HG03575 (cell line): Measurements from ENCODE around the gene GGT1.
"Not testable (repeated sequence)": the region's sequence is repeated elsewhere in the genome, so short reads cannot be mapped to it uniquely, and the experiment has no call there.

ENCODE experiments used
- ATAC-seq: cut with Tn5 transposase; IDR thresholded peaks from one replicate; pipeline ENCODE4 v1.9.1; 2021; ENCODE audit not compliant: unreplicated experiment, insufficient number of reproducible peaks, low FRiP score; ENCODE audit errors: extremely low read depth

Gene GGT1

GRCh38 chr22:24630812-24631427, 27.9 kb downstream of the GGT1 start:
- ATAC-seq: not testable (repeated sequence)

GRCh38 chr22:24631430-24632122, 28.6 kb downstream of the GGT1 start:
- not testable (repeated sequence) for ATAC-seq

GRCh38 chr22:24632642-24633041, 29.6 kb downstream of the GGT1 start:
- ATAC-seq: not testable (repeated sequence)

- ATAC-seq: not testable (repeated sequence)
Observed at GRCh38 chr22:24633231-24634023, 30.4 kb downstream of the GGT1 start.

GRCh38 chr22:24634776-24635389, 31.9 kb downstream of the GGT1 start:
- ATAC-seq: not testable (repeated sequence)

GRCh38 chr22:24636513-24636912, 33.5 kb downstream of the GGT1 start:
- not testable (repeated sequence) for ATAC-seq

GRCh38 chr22:24642307-24642706, 39.3 kb downstream of the GGT1 start:
- not testable (repeated sequence) for ATAC-seq

- not testable (repeated sequence) for ATAC-seq
Observed at GRCh38 chr22:24644409-24644808, 41.4 kb downstream of the GGT1 start.

- ATAC-seq: not testable (repeated sequence)
Observed at GRCh38 chr22:24645408-24646399, 42.7 kb downstream of the GGT1 start.

GRCh38 chr22:24646756-24647155, 43.8 kb downstream of the GGT1 start:
- ATAC-seq: not testable (repeated sequence)

GRCh38 chr22:24649371-24649770, 46.4 kb downstream of the GGT1 start:
- not testable (repeated sequence) for ATAC-seq

GRCh38 chr22:24650884-24651283, 47.9 kb downstream of the GGT1 start:
- not testable (repeated sequence) for ATAC-seq

GRCh38 chr22:24665395-24665794, 62.4 kb downstream of the GGT1 start:
- not testable (repeated sequence) for ATAC-seq

- ATAC-seq: not testable (repeated sequence)
Observed at GRCh38 chr22:24667904-24668303, 64.9 kb downstream of the GGT1 start.

- ATAC-seq: not testable (repeated sequence)
Observed at GRCh38 chr22:24672532-24672931, 69.5 kb downstream of the GGT1 start.
